ENCODE measurements around the gene KYAT1.

- no peak for TF ChIP-seq CTCF (IDR thresholded peaks at IDR 0.05)
- TF ChIP-seq EP300 (IDR thresholded peaks at IDR 0.05; ENCODE audit: low read depth), result no peak
- TF ChIP-seq POLR2A (IDR thresholded peaks at IDR 0.05), result no peak
Measured at GRCh38 chr9:128822407-128823042, 59.2 kb downstream of the KYAT1 start.
